ENCODE measurements around the gene KIF13A. TPM values are rescaled to one million over a fixed set of nuclear protein-coding genes. Genes with fewer than 3 reads are reported as not detected.

KIF13A gene
- total RNA-seq, 1 experiment from 2014 or later = 24.1 TPM

DNA sequence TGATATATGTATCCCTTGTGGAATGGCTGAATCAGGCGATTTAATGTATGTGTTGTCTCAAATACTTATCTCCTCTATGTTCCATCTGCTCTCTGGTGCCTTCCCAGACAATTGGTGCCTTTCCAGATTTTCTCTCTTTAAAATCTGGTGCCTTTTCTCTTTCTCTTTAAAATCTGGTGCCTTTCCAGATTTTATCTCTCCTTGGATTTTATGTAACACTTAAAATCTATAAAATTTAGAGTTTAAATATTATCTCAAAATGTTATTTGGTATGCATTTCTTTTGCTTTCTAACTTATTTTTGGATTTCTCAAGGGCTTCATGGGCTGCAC, 116.3 kb downstream of the KIF13A start:
- H3K4me1 Mint-ChIP-seq (ENCODE audit: insufficient read depth, unreplicated experiment) = peaks cover 24% of the 10 kb centered on the region

DNA sequence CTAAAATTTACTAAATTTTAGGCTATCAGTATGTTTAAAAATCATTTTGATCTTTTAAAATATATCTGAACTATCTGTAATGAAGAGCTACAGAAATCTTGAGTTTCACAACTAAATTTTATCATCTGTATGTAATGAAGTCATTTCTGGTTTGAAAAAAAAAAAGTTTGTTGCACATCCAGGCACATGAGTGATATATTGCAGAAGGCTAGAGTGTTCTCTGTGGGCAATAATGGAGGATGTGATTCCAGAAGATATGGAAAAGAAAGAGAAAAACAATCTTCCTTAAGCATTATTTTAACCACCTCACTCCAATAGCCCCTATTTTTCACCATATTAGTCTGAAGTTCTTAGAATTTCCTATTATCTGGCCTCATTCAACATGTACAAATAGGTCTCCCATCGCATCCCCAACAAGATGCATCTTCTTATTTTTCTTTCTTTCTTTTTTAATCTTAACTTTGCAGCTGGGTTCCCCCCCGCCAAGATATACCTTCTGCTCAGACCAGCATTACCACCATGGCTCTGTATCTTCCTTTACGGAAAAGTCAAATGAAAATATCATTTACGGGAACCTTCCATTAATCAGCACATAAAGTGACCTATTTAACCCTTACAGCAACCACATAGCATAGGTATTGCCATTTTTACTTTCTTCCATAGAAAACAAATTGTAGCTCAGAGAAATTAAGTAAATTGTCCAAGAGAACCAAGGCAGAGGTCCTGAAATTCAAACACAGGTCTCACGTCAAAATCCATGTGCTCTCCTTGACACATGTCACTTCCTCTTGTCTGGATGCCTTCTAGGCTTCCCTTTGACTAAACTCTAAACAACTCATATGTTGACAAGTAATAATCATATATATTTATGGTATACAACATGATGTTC, 116.9 kb downstream of the KIF13A start:
- H3K27ac Mint-ChIP-seq (ENCODE audit: low read depth, unreplicated experiment) = no peak overlapping the region
- no peak overlapping the region for H3K4me3 Mint-ChIP-seq (ENCODE audit: unreplicated experiment)
- no peaks in the 10 kb centered on the region for H3K9me3 Mint-ChIP-seq (ENCODE audit: unreplicated experiment)
- POLR2A ChIA-PET = interaction anchor here (0.6 to 1.3 kb wide), 3 partner anchors 35 to 524 kb away, joined by 3 to 4 read pairs (median 3); no protein-coding TSS in a partner anchor
- no peaks in the 10 kb centered on the region for H3K27me3 Mint-ChIP-seq (ENCODE audit: insufficient read depth, unreplicated experiment)
- H3K36me3 Mint-ChIP-seq (ENCODE audit: insufficient read depth, unreplicated experiment) = peaks cover 6% of the 10 kb centered on the region
- no TSS peak for BruUV-seq (replicated peaks)
- TF ChIP-seq, protein P1, sequence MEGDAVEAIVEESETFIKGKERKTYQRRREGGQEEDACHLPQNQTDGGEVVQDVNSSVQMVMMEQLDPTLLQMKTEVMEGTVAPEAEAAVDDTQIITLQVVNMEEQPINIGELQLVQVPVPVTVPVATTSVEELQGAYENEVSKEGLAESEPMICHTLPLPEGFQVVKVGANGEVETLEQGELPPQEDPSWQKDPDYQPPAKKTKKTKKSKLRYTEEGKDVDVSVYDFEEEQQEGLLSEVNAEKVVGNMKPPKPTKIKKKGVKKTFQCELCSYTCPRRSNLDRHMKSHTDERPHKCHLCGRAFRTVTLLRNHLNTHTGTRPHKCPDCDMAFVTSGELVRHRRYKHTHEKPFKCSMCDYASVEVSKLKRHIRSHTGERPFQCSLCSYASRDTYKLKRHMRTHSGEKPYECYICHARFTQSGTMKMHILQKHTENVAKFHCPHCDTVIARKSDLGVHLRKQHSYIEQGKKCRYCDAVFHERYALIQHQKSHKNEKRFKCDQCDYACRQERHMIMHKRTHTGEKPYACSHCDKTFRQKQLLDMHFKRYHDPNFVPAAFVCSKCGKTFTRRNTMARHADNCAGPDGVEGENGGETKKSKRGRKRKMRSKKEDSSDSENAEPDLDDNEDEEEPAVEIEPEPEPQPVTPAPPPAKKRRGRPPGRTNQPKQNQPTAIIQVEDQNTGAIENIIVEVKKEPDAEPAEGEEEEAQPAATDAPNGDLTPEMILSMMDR (IDR thresholded peaks at IDR 0.05; ENCODE audit: unreplicated experiment) = no peak
- peaks cover 28% of the 10 kb centered on the region for H3K4me1 Mint-ChIP-seq (ENCODE audit: insufficient read depth, unreplicated experiment)
- CTCF ChIA-PET = interaction anchor here (0.8 kb wide), 1 partner anchor 124 kb away, joined by 3 read pairs; no protein-coding TSS in a partner anchor
- no peak for DNase-seq (ENCODE audit: unreplicated experiment)
- intact Hi-C loops (cut with micrococcal nuclease) = no loop called here

More for the DNA sequence above, 116.3 kb downstream of the KIF13A start:
- DNase-seq (ENCODE audit: unreplicated experiment) = no peak
- H3K36me3 Mint-ChIP-seq (ENCODE audit: insufficient read depth, unreplicated experiment) = peaks cover 6% of the 10 kb centered on the region
- H3K27ac Mint-ChIP-seq (ENCODE audit: low read depth, unreplicated experiment) = no peak overlapping the region
- H3K9me3 Mint-ChIP-seq (ENCODE audit: unreplicated experiment) = no peaks in the 10 kb centered on the region
- BruUV-seq (replicated peaks) = no TSS peak
- intact Hi-C loops (cut with micrococcal nuclease) = no loop called here
- CTCF ChIA-PET = interaction anchor here (0.8 kb wide), 1 partner anchor 123 kb away, joined by 3 read pairs; no protein-coding TSS in a partner anchor
- no peak overlapping the region for H3K4me3 Mint-ChIP-seq (ENCODE audit: unreplicated experiment)
- TF ChIP-seq, protein P1 (IDR thresholded peaks at IDR 0.05; ENCODE audit: unreplicated experiment) = no peak
- POLR2A ChIA-PET = interaction anchor here (1.3 kb wide), 1 partner anchor 34 kb away, joined by 4 read pairs; no protein-coding TSS in a partner anchor
- H3K27me3 Mint-ChIP-seq (ENCODE audit: insufficient read depth, unreplicated experiment) = no peaks in the 10 kb centered on the region

DNA sequence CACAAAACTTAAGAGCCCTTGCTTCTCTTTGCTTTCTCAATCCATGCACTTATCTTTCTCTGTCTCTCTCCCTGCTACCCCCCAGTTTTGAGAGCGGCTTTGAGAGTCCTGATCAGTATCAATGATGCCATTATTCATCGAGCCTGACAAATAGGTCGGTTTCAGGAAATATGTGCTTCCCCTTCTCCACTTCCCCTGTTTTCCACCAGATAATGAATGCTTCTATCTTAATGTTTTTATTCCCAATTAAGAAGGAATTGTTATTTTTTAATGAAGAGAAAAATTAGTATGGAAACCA, 117.7 kb downstream of the KIF13A start:
- ChIA-PET POLR2A (interaction anchor here (1.3 to 2.6 kb wide), 2 partner anchors 15 to 36 kb away, joined by 4 to 12 read pairs; no protein-coding TSS in a partner anchor), CTCF (no interaction called here)

More for the DNA sequence above, 117.7 kb downstream of the KIF13A start:
- TF ChIP-seq, protein P1 (IDR thresholded peaks at IDR 0.05; ENCODE audit: unreplicated experiment) = no peak
- BruUV-seq (replicated peaks) = no TSS peak
- Mint-ChIP-seq H3K4me3 (ENCODE audit: unreplicated experiment) (no peak overlapping the region), H3K4me1 (ENCODE audit: insufficient read depth, unreplicated experiment) (peaks cover 36% of the 10 kb centered on the region), H3K27ac (ENCODE audit: low read depth, unreplicated experiment) (no peak overlapping the region), H3K36me3 (ENCODE audit: insufficient read depth, unreplicated experiment) (peaks cover 6% of the 10 kb centered on the region), H3K27me3 (ENCODE audit: insufficient read depth, unreplicated experiment) (no peaks in the 10 kb centered on the region), H3K9me3 (ENCODE audit: unreplicated experiment) (no peaks in the 10 kb centered on the region)
- no peak for DNase-seq (ENCODE audit: unreplicated experiment)
- intact Hi-C loops (cut with micrococcal nuclease) = no loop called here
